Uterus (tissue), 2 donors: ENCODE measurements around the gene ADAMTS2.

Source experiments
- POLR2A ChIP-seq, 2 donors: fragments of 450-650 bp; IDR thresholded peaks; one replicate each; pipeline ENCODE4 v1.6.1; 2016; ENCODE audit warnings: antibody characterized with exemption in 2 of 2, mild to moderate bottlenecking in 1 of 2, moderate library complexity in 1 of 2
- TF ChIP-seq, protein P1 (sequence below), 4 experiments: fragments of 200-600 bp in 2 of 4; fragments of 450-650 bp in 2 of 4; sonication (generic) in 2 of 4; IDR thresholded peaks; one replicate each; pipeline ENCODE4 v1.5.1; 2016 to 2019; ENCODE audit warnings: antibody characterized with exemption in 4 of 4, mild to moderate bottlenecking in 2 of 4, moderate library complexity in 1 of 4

DNA sequence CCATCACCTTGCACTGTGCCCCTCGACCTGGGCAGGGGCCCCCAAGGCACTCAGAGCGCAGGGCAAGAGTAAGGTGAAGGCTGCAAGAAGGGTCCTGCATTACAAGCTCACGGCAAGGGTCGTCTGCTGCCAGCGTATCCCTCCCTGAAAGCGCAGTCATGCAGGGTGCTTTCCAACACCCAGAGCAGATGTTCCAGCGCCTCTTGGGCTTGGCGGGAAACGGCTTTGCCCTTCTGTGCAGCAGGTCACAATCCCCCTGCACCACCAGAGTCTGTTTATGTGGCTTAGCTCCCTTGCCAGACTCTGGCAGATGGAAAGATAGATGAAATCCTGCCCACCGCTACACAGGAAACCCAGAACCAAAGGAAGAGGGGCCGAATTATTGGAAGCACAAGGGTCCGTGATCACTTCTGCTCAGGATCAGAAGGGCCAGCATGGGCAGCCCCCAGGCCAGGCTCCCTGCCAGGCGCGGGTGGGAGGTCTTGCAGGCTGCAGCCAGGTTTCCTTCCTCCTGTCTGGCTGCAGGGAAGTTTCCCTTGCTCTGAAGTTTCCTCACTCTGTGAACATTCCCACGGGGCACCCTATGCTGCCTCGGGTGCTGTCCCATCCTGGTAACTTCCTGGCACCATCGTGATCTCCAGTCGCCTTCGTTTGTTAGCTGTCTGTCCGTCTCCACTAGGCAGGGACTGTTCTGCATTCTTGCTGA, 152.9 kb downstream of the ADAMTS2 start:
- TF ChIP-seq, protein P1, sequence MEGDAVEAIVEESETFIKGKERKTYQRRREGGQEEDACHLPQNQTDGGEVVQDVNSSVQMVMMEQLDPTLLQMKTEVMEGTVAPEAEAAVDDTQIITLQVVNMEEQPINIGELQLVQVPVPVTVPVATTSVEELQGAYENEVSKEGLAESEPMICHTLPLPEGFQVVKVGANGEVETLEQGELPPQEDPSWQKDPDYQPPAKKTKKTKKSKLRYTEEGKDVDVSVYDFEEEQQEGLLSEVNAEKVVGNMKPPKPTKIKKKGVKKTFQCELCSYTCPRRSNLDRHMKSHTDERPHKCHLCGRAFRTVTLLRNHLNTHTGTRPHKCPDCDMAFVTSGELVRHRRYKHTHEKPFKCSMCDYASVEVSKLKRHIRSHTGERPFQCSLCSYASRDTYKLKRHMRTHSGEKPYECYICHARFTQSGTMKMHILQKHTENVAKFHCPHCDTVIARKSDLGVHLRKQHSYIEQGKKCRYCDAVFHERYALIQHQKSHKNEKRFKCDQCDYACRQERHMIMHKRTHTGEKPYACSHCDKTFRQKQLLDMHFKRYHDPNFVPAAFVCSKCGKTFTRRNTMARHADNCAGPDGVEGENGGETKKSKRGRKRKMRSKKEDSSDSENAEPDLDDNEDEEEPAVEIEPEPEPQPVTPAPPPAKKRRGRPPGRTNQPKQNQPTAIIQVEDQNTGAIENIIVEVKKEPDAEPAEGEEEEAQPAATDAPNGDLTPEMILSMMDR (IDR thresholded peaks at IDR 0.05): no peak
- TF ChIP-seq POLR2A (IDR thresholded peaks at IDR 0.05): no peak
